Activated CD8-positive, alpha-beta memory T cell treated with anti-CD3 and anti-CD28 coated beads, Interleukin-2, amount 50 U/mL, for 24 hours (primary cell): ENCODE measurements around the gene LCK.
"Not testable (repeated sequence)": the region's sequence is repeated elsewhere in the genome, so short reads cannot be mapped to it uniquely, and the experiment has no call there.

ENCODE experiments used
- DNase-seq: peaks from one replicate; pipeline ENCODE4 v3.0.0-alpha.2; 2020; ENCODE audit errors: extremely low read depth

LCK gene

DNA sequence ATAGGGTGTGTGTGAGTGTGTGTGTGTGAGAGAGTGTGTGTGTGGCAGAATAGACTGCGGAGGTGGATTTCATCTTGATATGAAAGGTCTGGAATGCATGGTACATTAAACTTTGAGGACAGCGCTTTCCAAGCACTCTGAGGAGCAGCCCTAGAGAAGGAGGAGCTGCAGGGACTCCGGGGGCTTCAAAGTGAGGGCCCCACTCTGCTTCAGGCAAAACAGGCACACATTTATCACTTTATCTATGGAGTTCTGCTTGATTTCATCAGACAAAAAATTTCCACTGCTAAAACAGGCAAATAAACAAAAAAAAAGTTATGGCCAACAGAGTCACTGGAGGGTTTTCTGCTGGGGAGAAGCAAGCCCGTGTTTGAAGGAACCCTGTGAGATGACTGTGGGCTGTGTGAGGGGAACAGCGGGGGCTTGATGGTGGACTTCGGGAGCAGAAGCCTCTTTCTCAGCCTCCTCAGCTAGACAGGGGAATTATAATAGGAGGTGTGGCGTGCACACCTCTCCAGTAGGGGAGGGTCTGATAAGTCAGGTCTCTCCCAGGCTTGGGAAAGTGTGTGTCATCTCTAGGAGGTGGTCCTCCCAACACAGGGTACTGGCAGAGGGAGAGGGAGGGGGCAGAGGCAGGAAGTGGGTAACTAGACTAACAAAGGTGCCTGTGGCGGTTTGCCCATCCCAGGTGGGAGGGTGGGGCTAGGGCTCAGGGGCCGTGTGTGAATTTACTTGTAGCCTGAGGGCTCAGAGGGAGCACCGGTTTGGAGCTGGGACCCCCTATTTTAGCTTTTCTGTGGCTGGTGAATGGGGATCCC is 22.5 kb downstream of the LCK start:
- DNase-seq = peak; percentile 64

DNA sequence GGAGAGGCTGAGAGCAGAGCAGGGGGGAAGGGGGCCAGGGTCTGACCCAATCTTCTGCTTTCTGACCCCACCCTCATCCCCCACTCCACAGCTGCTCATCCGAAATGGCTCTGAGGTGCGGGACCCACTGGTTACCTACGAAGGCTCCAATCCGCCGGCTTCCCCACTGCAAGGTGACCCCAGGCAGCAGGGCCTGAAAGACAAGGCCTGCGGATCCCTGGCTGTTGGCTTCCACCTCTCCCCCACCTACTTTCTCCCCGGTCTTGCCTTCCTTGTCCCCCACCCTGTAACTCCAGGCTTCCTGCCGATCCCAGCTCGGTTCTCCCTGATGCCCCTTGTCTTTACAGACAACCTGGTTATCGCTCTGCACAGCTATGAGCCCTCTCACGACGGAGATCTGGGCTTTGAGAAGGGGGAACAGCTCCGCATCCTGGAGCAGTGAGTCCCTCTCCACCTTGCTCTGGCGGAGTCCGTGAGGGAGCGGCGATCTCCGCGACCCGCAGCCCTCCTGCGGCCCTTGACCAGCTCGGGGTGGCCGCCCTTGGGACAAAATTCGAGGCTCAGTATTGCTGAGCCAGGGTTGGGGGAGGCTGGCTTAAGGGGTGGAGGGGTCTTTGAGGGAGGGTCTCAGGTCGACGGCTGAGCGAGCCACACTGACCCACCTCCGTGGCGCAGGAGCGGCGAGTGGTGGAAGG is 23.7 kb downstream of the LCK start:
- DNase-seq = no peak

DNA sequence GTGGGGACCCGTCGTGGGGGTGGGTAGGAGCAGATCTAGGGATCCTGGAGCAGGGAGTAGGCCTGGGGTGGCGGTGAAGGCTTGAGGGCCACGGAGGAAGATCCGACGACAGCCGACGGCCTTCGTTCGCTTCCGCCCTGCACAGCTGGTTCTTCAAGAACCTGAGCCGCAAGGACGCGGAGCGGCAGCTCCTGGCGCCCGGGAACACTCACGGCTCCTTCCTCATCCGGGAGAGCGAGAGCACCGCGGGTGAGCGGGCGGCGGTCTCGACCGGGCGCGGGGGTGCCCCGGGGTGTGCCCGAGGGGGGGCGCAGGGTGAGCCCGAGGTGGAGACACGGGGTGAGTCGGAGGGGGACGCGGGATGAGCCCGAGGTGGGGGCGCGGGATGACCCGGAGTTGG is 24.4 kb downstream of the LCK start:
- DNase-seq = no peak

DNA sequence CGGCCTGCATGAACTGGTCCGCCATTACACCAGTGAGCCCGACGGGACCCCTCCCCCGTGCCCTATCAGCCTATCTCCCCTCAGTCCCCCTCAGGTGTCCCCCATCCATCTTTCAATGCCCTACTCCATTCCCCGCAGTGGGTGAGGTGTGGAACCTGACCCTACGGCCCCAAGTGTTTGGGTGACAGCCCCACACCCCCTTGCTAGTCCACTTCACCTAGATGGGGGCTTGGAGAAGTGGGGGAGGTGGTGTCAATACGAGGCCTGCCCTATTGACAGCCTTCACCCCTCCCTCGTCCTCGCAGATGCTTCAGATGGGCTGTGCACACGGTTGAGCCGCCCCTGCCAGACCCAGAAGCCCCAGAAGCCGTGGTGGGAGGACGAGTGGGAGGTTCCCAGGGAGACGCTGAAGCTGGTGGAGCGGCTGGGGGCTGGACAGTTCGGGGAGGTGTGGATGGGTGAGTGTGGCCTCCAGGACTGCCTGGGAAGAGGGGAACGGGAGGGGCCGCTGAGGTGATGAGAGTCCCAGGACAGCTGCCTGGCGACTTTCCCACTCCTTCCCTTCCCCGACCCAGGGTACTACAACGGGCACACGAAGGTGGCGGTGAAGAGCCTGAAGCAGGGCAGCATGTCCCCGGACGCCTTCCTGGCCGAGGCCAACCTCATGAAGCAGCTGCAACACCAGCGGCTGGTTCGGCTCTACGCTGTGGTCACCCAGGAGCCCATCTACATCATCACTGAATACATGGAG is 25.1 kb downstream of the LCK start:
- DNase-seq = no peak

DNA sequence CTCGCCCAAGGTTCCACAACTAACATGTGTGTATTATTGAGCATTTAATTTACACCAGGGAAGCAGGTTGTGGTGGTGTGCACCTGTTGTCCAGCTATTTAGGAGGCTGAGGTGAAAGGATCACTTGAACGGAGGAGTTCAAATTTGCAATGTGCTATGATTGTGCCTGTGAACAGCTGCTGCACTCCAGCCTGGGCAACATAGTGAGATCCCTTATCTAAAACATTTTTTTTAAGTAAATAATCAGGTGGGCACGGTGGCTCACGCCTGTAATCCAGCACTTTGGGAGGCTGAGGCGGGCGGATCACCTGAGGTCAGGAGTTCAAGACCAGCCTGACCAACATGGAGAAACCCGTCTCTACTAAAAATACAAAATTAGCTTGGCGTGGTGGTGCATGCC is 33.7 kb downstream of the LCK start:
- not testable (repeated sequence) for DNase-seq

DNA sequence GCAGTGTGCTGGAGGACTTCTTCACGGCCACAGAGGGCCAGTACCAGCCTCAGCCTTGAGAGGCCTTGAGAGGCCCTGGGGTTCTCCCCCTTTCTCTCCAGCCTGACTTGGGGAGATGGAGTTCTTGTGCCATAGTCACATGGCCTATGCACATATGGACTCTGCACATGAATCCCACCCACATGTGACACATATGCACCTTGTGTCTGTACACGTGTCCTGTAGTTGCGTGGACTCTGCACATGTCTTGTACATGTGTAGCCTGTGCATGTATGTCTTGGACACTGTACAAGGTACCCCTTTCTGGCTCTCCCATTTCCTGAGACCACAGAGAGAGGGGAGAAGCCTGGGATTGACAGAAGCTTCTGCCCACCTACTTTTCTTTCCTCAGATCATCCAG is 34.6 kb downstream of the LCK start:
- DNase-seq = no peak

DNA sequence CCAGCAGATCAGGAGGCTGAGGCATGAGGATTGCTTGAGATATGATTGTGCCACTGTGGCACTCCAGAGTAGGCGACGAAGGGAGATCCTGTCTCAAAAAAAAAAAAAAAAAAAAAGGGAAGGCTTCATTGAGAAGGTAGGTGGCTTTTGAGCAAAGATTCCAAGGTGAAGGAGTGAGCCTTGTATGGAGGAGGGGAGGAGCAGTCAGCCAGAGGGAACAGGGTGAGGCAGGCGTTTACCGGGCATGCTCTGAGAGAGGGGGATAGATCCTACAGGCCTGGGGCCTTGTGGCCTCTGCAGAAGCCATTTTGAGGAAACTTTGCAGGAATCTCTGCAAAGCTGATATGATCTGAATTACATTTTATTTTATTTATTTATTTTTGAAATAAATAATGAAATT is 35.7 kb downstream of the LCK start:
- DNase-seq = no peak

DNA sequence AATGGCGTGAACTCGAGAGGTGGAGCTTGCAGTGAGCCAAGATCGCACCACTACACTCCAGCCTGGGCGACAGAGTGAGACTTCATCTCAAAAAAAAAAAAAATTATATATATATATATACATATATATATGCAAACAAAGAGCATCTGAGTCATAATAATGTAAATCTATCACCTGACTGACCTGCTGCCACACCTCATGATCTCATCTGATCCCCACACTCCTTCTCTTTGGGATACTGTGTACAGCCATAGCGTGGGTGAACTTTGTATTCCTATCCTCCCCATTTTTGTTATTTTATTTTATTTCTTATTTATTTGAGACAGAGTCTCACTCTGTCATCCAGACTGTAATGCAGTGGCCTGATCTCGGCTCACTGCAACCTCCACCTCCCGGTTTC is 38.2 kb downstream of the LCK start:
- no peak for DNase-seq

DNA sequence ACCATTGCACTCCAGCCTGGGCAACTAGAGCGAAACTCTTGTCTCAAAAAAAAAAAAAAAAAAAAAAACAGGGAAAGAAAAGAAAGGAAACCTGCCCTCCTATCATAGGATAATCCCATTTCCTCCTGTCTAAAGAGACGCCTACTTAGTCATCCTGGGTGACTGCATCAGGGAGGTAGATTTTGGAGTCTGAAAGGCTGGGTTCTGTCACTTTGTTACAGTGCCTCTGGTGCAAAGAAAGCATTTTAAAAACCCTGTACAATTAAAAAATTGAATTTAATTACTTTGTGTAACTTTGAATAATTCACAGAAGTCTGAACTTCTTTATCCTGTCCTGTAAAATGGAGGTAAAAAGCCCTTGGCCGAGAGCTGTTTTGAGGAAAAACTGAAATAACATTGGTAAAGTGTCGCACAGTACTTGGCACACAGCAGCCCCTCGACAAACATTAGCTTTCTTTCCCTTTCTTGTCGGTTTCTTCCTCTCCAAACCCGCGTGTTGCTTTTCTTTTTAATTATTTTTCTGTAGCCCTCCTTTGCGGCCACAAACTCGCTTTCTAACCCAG is 40.2 kb downstream of the LCK start:
- DNase-seq = no peak

DNA sequence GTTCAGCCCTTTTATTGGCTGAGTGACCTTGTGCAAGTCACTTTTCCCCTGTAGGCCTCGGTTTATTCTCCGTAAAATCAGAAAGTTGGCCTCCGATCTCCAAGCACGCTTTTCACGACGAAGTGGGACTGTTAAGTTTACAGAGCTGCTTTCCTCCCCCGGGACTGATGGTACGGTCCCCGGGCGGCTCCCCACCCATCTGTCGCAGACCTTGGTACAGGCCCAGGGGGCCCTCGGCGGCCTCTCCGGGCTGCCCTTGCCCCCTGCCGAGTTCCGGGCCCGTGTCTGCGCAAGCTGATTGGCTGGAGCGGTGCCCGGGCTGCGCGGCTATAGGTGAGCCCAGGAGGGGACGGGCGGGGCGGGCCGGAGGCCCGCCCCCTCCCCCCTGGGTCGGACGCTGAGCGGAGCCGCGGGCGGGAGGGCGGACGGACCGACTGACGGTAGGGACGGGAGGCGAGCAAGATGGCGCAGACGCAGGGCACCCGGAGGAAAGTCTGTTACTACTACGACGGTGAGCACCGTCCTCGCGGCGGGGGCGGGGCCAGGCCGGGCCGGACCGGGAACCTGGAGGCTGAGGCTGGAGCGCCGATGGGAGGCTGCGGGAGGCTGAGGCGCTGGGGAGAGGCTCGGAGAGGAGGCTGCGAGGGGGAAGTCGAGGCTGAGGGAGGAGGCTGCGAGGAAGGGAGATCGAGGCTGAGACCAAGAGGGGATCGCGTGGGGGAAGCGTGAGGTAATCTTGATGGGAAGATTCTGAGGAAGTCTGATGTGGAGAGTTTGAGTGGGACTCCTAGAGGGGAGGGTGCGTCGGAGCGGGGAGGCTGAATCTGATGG is 40.9 kb downstream of the LCK start, which contains the start of gene HDAC1:
Gene HDAC1, plus strand, starts transcription at position 376 of the 831 bp plus-strand sequence. Its CDS starts 87 bp downstream, at position 463.
- DNase-seq = peak; percentile 90

DNA sequence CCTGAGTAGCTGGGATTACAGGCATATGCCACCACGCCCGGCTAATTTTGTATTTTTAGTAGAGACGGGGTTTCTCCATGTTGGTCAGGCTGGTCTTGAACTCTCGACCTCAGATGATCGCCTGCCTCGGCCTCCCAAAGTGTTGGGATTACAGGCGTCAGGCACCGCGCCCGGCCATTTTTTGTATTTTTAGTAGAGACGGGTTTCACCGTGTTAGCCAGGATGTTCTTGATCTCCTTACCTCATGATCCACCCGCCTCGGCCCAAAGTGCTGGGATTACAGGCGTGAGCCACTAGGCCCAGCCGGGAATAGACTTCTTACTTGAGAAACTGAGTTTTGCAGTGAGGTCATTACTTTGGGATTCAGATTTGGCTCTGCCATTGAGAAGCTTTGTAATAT is 47.1 kb downstream of the LCK start:
- DNase-seq = not testable (repeated sequence)

DNA sequence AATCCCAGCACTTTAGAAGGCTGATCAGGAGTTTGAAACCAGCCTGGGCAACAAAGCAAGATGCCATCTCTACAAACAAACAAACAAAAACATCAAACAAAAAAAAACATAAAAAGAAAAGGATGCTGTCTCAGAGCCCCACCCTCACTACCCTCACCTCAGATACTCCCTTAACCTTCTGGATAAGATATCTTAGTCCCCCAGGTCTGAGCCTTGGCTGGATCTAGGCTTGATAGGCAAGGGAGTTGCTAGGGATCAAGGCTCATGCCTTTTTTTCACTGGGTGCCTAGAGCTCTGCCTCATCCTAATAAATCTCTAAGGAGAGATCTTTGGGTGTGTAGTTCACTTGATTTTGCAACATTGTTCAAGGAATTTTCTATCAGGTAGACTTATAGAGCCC is 48.3 kb downstream of the LCK start:
- no peak for DNase-seq

DNA sequence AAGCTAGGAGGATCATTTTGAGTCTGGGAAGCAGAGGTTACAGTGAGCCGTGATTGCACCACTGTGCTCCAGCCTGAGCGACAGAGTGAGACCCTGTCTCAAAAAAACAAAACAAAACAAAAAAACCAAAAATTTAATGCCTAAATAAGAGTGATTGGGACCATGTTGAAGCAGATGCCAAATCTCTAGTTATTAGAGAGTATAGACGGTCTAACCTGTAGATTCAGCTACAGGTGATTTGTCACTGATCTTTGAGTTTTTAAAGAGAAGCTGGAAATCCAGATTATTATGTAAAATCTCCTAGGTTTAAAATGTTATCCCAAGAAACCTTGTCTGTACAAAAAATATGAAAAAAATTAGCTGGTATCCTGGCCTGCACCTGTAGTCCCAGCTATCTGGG is 52.3 kb downstream of the LCK start:
- no peak for DNase-seq

DNA sequence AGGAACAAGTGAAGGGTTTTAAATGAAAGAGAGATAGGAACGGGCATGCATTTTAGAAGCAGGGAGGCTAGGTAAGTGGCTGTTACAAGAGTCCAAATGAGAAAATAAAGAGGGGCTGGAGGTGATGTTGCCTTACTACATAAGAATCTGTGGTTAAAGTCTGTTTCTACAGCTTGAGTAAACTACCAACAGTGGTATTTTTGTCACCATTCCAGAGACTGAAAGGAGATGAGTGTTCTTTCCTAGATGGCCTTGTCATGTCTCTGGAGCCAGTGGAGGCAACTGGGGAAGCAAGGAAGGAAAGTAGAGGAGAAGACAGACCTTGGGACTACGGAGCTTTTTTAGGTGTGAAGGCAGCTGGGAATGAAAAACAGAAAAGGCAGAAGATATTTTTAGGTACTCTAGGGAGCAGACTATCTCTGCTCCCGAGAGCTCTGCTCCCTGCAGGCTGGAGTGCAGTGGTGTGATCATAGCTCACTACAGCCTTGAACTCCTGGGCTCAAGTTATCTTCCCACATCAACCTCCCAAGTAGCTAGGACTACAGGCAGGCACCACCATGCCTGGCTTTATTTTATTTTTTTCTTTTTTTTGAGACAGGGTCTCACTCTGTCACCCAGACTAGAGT is 53.0 kb downstream of the LCK start:
- DNase-seq = no peak

DNA sequence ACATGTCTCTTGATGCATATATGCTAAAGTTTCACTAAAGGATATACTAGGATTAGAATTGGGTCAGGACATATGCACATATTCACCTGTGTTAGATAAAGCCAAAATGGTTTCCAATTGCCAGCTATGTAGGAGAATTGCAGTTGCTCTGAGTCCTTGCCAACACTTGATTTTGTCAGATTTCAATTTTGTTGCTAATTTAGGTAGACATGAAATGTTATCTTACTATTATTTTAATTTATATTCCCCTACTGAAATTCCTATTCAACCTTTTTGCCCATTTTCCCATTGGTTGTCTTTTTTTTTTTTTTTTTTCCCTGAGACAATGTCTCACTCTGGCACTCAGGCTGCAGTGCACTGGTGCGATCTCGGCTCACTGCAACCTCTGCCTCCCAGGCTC is 54.2 kb downstream of the LCK start:
- DNase-seq = no peak

DNA sequence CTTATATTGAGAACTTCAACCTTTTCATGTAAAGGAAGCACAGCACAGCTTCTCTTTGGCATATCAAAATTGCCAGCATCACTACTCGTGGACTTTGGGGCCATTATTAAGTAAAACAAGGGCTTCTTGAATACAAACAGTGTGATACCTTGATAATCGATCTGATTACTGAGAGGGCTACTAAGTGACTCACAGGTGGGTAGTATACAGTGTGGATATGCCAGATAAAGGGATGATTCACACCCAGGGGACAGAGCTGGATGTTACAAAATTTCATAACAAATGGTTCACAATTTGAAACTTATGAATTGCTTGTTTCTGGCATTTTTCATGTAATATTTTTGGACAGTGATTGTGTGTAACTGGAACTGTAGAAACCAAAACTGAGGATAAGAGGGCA is 56.3 kb downstream of the LCK start:
- no peak for DNase-seq

DNA sequence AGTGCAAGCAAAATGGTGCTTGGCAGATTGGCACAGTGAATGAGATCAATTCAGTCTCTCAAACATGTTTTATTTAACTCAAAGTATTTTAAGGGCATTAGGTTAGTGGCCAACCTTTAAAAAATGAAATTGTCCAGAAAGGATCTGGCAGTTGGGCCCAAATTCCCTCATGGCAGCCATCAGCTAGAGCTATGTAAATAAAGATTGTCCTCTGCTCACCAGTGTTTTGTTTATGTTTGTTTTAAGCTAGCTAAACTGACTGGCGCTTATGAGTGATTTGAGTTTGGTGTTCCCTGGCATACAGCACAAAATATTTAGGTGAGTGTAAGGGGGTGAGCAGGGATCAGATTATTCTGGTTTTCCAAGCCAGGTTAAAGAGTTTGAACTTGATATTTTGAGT is 58.9 kb downstream of the LCK start:
- no peak for DNase-seq

DNA sequence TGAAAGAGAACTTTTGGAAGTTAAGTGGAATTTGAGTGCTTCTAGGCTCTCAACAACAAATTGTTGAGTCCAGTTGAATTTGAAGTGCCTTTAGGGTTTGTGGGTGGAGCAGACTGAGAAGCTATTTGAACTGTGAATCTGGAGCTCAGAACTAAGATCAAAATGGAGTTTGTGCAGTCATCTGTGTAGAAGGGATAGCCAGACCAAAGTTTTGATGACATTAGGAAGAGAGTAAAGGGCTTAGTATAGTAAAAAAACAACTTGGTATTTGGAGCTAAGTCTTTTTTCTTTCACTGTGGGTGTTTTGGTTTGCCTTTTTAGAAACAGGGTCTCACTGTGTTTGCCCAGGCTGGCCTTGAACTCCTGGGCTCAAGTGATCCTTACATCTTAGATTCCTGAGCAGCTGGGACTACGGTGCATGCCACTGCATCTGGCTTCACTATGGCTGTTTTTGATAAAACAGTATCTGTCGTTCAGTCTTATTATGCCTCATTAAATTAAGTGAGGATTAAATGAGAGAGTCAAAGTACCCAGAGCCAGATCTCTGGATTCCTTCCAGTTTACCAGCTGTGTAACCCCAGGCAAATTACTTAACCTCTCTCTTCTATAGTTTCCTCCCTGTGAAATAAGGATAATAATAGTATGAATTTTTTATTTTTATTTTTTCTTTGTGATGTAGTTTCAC is 60.8 kb downstream of the LCK start:
- no peak for DNase-seq

DNA sequence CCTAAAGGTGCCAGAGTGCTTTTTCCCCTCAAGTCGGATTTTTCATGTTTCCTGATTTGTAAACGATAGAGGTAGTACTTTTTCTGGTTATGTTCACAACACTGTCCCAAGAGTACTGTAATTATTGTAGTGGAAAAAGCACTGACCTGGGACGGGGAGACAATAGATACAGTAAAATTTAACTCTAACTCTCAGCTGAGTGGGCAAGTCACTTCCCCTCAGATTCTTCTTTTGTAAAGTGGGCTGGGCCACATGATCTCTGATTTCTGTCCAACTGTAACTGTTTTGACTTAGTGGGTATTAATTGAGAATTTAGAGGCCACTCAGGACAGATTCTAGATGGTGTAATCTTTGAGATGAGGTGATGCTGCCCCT is 65.8 kb downstream of the LCK start:
- no peak for DNase-seq

DNA sequence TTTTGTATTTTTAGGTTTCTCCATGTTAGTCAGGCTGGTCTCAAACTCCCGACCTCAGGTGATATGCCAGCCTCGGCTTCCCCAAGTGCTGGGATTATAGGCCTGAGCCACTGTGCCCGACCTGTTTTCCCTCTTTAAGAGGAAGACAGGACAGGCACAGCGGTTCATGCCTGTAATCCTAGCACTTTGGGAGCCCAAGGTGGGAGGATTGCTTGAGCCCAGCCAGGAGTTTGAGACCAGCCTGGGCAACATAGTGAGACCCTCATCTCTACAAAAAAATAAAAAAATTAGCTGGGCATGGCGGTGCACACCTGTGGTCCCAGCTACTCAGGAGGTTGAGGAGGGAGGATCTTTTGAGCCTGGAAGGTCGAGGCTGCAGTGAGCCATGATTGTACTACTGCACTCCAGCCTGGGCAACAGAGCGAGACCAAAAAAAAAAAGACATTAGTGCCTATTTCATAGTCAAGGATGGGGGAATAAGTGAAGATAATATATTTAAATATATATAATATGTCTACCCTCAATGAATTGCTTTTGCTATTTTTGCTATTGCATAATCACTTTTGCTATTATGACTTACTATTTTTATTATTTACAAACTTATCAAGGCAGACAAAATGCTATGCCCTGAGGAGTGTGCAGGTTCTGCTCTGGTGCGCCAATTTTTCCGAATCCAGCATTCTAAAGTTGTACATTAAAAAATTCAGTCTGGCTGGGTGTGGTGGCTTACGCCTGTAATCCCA is 67.2 kb downstream of the LCK start:
- DNase-seq = no peak
